ENCODE measurements around the gene MMP24. TPM values are rescaled to one million over a fixed set of nuclear protein-coding genes. Genes with fewer than 3 reads are reported as not detected.
"Not testable (repeated sequence)": the region's sequence is repeated elsewhere in the genome, so short reads cannot be mapped to it uniquely, and the experiment has no call there.

MMP24 gene
- total and polyA plus RNA-seq, 2 experiments from 2014 or later: 0.70 to 8.5 TPM

DNA sequence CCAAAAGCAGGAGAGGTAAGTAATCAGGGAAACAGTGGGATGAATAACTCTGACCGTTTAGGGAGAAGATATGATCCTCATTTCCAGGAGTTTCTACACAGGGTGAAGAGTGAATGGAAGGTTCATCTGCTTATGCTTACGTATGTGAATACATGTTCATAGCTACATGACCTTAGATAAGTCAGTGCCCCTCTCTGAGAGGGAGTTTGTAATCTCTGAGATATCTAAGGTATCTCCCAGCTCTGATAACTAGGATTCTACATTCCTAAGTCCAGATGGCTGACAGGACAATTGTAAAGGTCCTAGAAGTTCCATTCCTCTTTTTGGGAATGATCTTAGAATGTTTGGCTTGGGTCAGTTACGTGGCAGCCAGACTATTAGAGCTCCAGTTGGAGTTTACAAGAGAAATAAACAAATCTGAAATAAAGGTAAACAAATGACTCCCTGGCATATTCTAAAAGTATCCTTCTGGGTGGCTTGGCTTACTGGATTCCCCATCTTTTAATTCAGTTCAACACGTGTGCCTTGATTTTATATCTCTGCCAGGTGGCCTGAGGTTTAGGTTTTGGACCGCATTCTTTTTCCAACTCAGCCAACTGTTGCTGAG is 38.8 kb upstream of the MMP24 start:
- Histone ChIP-seq H3K79me2 (ENCODE audit: insufficient read depth) (no peaks in the 10 kb centered on the region), H4K20me1 (ENCODE audit: insufficient read depth) (no peaks in the 10 kb centered on the region), H3K36me3 (ENCODE audit: low read depth) (no peaks in the 10 kb centered on the region), H3K27ac (no peak overlapping the region), H3K4me3 (no peak overlapping the region), H3K9ac (no peak overlapping the region), H3K27me3 (replicated peaks; ENCODE audit: insufficient read depth) (no peaks in the 10 kb centered on the region), H3K4me2 (ENCODE audit: unreplicated experiment) (no peak overlapping the region), H3K4me1 (ENCODE audit: insufficient read depth) (no peaks in the 10 kb centered on the region), H3K9me3 (ENCODE audit: low read depth) (no peaks in the 10 kb centered on the region), H2AFZ (no peak overlapping the region), H3K9me2 (ENCODE audit: insufficient read depth) (no peaks in the 10 kb centered on the region), H3F3A (ENCODE audit: insufficient read depth) (no peaks in the 10 kb centered on the region)
- WGBS, 2 experiments (ENCODE audit: low coverage in 1 of 2, low lambda C conversion rate in 2 of 2, missing lambda C conversion rate in 2 of 2): 57 to 65% methylated on average over 5 of the region's 5 CpGs
- no peak for TF ChIP-seq EZH2 (IDR thresholded peaks at IDR 0.05; ENCODE audit: insufficient read depth, poor library complexity, severe bottlenecking)
- no peak for TF ChIP-seq EZH2phosphoT487 (IDR thresholded peaks at IDR 0.05; ENCODE audit: insufficient read depth, low read depth)
- no peak for DNase-seq
- in situ Hi-C loops (cut with MboI): no loop called here

DNA sequence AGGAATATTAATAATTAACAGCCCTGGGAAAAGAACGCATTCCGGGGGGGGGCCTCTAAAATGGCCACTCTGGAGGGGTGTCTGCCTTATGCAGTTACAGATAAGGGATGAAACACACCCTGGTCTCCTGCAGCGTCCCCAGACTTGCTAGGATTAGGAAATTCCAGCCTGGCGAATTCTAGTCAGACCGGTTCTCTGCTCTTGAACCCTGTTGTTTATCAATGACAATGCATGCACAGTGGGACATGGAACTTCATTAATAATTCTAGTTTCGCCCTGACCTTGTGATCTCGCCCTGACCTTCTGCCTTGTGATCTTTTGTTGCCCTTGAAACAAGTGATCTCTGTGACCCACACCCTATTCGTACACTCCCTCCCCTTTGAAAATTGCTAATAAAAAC is 37.3 kb upstream of the MMP24 start:
- H2AFZ ChIP-seq; H3K9me3 ChIP-seq (ENCODE audit: low read depth); H4K20me1 ChIP-seq (ENCODE audit: insufficient read depth); H3F3A ChIP-seq (ENCODE audit: insufficient read depth); H3K4me3 ChIP-seq; H3K9ac ChIP-seq; DNase-seq; H3K27ac ChIP-seq; H3K4me2 ChIP-seq (ENCODE audit: unreplicated experiment); H3K79me2 ChIP-seq (ENCODE audit: insufficient read depth); in situ Hi-C loops (cut with MboI); H3K4me1 ChIP-seq (ENCODE audit: insufficient read depth); H3K9me2 ChIP-seq (ENCODE audit: insufficient read depth); H3K36me3 ChIP-seq (ENCODE audit: low read depth); H3K27me3 ChIP-seq (replicated peaks; ENCODE audit: insufficient read depth): not testable (repeated sequence)
- WGBS, 2 experiments (ENCODE audit: low coverage in 1 of 2, low lambda C conversion rate in 2 of 2, missing lambda C conversion rate in 2 of 2): 78 to 87% methylated on average over 8 of the region's 8 CpGs

GRCh38 chr20:35190556-35190955 is 35.9 kb upstream of the MMP24 start:
- Histone ChIP-seq H3K4me2 (ENCODE audit: unreplicated experiment) (no peak overlapping the region), H3K4me3 (no peak overlapping the region), H3K9me3 (ENCODE audit: low read depth) (no peaks in the 10 kb centered on the region), H3K27me3 (replicated peaks; ENCODE audit: insufficient read depth) (no peaks in the 10 kb centered on the region), H3K27ac (no peak overlapping the region), H2AFZ (no peak overlapping the region), H3K36me3 (ENCODE audit: low read depth) (no peaks in the 10 kb centered on the region), H4K20me1 (ENCODE audit: insufficient read depth) (no peaks in the 10 kb centered on the region), H3K79me2 (ENCODE audit: insufficient read depth) (no peaks in the 10 kb centered on the region), H3F3A (ENCODE audit: insufficient read depth) (no peaks in the 10 kb centered on the region), H3K9me2 (ENCODE audit: insufficient read depth) (no peaks in the 10 kb centered on the region), H3K4me1 (ENCODE audit: insufficient read depth) (no peaks in the 10 kb centered on the region), H3K9ac (no peak overlapping the region)
- WGBS, 2 experiments (ENCODE audit: low coverage in 1 of 2, low lambda C conversion rate in 2 of 2, missing lambda C conversion rate in 2 of 2): 90 to 91% methylated on average over 6 of the region's 6 CpGs
- DNase-seq: no peak
- TF ChIP-seq EZH2phosphoT487 (IDR thresholded peaks at IDR 0.05; ENCODE audit: insufficient read depth, low read depth) (no peak), EZH2 (IDR thresholded peaks at IDR 0.05; ENCODE audit: insufficient read depth, poor library complexity, severe bottlenecking) (no peak)
- in situ Hi-C loops (cut with MboI): no loop called here

DNA sequence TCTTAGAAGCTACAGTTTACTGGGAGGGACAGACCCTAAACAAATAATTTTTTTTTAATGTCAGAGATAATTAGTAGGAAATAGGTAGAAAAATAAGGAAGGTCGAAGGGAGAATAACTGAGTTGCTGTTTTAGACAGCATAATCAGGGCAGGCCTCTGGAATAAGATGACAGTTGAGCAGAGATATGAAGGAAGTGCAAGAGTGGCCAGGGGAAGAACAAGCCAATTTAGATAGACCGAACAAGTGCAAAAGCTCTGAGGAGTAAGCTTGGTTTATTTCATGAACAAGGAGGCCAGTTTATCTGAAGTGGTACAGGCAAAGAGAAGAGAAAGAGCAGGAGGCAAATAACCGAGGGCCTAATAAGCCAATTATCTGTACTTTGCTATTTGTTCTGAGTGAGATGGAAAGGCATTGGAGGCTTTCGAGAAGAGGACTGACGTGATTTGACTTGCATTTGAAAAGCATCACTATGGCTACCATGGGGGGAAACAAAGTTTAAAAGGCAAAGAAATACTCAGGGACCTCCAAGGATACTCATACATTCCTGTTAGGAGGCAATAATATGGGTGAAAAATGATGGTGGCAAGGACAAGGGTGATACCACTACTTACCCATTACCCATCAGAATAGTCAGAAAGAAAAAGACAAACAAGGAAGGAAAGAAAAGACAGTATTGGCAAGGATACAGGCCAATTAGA is 34.9 kb upstream of the MMP24 start:
- Histone ChIP-seq H3K9me3 (ENCODE audit: low read depth) (no peaks in the 10 kb centered on the region), H3K9me2 (ENCODE audit: insufficient read depth) (no peaks in the 10 kb centered on the region), H4K20me1 (ENCODE audit: insufficient read depth) (no peaks in the 10 kb centered on the region), H2AFZ (no peak overlapping the region), H3K4me1 (ENCODE audit: insufficient read depth) (no peaks in the 10 kb centered on the region), H3K27ac (no peak overlapping the region), H3K4me3 (no peak overlapping the region), H3K27me3 (replicated peaks; ENCODE audit: insufficient read depth) (no peaks in the 10 kb centered on the region), H3K4me2 (ENCODE audit: unreplicated experiment) (no peak overlapping the region), H3K36me3 (ENCODE audit: low read depth) (no peaks in the 10 kb centered on the region), H3K79me2 (ENCODE audit: insufficient read depth) (no peaks in the 10 kb centered on the region), H3F3A (ENCODE audit: insufficient read depth) (no peaks in the 10 kb centered on the region), H3K9ac (no peak overlapping the region)
- in situ Hi-C loops (cut with MboI): no loop called here
- no peak for TF ChIP-seq EZH2phosphoT487 (IDR thresholded peaks at IDR 0.05; ENCODE audit: insufficient read depth, low read depth)
- 78 to 82% methylated on average over 5 of the region's 5 CpGs for WGBS, 2 experiments (ENCODE audit: low coverage in 1 of 2, low lambda C conversion rate in 2 of 2, missing lambda C conversion rate in 2 of 2)
- DNase-seq: no peak
